ENCODE data around the gene RALGPS1.
"Not testable (repeated sequence)": the region's sequence is repeated elsewhere in the genome, so short reads cannot be mapped to it uniquely, and the experiment has no call there.

The RALGPS1 gene

GRCh38 chr9:126988857-126989256 lies 74.3 kb downstream of the RALGPS1 start:
- no peak for DNase-seq (ENCODE audit: low read depth in 3 of 3)

GRCh38 chr9:126989847-126990842 lies 75.6 kb downstream of the RALGPS1 start:
- DNase-seq (ENCODE audit: low read depth in 3 of 3): no peak

GRCh38 chr9:126991183-126991582 lies 76.6 kb downstream of the RALGPS1 start:
- no peak for DNase-seq (ENCODE audit: low read depth in 3 of 3)

GRCh38 chr9:126992427-126992826 lies 77.8 kb downstream of the RALGPS1 start:
- no peak for DNase-seq (ENCODE audit: low read depth in 3 of 3)

GRCh38 chr9:126999315-127000068 lies 84.9 kb downstream of the RALGPS1 start:
- no peak for DNase-seq (ENCODE audit: low read depth in 3 of 3)

- peak; percentile 40 to 68 (median 63) for DNase-seq (ENCODE audit: low read depth in 3 of 3)
These were observed 90.6 kb downstream of the RALGPS1 start for GRCh38 chr9:127004946-127005769.

- DNase-seq (ENCODE audit: low read depth in 3 of 3): no peak
These were observed 91.3 kb downstream of the RALGPS1 start for GRCh38 chr9:127005770-127006314.

GRCh38 chr9:127007638-127008037 lies 93.1 kb downstream of the RALGPS1 start:
- no peak for DNase-seq (ENCODE audit: low read depth in 3 of 3)

GRCh38 chr9:127008076-127008475 lies 93.5 kb downstream of the RALGPS1 start:
- DNase-seq (ENCODE audit: low read depth in 3 of 3): no peak

- DNase-seq (ENCODE audit: low read depth in 3 of 3): no peak
These were observed 97.2 kb downstream of the RALGPS1 start for GRCh38 chr9:127011772-127012171.

- no peak for DNase-seq (ENCODE audit: low read depth in 3 of 3)
These were observed 97.7 kb downstream of the RALGPS1 start for GRCh38 chr9:127012250-127012649.

- DNase-seq (ENCODE audit: low read depth in 3 of 3): no peak
These were observed 99.0 kb downstream of the RALGPS1 start for GRCh38 chr9:127013597-127013996.

GRCh38 chr9:127014216-127014909 lies 99.8 kb downstream of the RALGPS1 start:
- DNase-seq (ENCODE audit: low read depth in 3 of 3): no peak

- no peak for DNase-seq (ENCODE audit: low read depth in 3 of 3)
These were observed 100.4 kb downstream of the RALGPS1 start for GRCh38 chr9:127014910-127015540.

GRCh38 chr9:127015921-127016512 lies 101.4 kb downstream of the RALGPS1 start:
- DNase-seq (ENCODE audit: low read depth in 3 of 3): no peak

- DNase-seq (ENCODE audit: low read depth in 3 of 3): not testable (repeated sequence)
These were observed 103.4 kb downstream of the RALGPS1 start for GRCh38 chr9:127017979-127018378.

- DNase-seq (ENCODE audit: low read depth in 3 of 3): no peak
These were observed 104.4 kb downstream of the RALGPS1 start for GRCh38 chr9:127018935-127019334.

- DNase-seq (ENCODE audit: low read depth in 3 of 3): no peak
These were observed 105.6 kb downstream of the RALGPS1 start for GRCh38 chr9:127020036-127020801.

GRCh38 chr9:127020802-127021078 lies 106.2 kb downstream of the RALGPS1 start:
- DNase-seq (ENCODE audit: low read depth in 3 of 3): no peak
